Eye (tissue), 1 donor: ENCODE data around the gene FDXACB1.
A peak's percentile ranks its signal among the peaks of the same experiment; 100 is the strongest.

ENCODE experiments used
- DNase-seq: peaks from one replicate; pipeline ENCODE4 v3.0.0-alpha.2; 2015

FDXACB1 gene

GRCh38 chr11:111841370-111842053 is 37.5 kb downstream of the FDXACB1 start:
- DNase-seq = peak; percentile 96

GRCh38 chr11:111840143-111840542 is 38.8 kb downstream of the FDXACB1 start:
- DNase-seq = no peak

- DNase-seq = no peak
Measured at GRCh38 chr11:111838054-111838453, 40.9 kb downstream of the FDXACB1 start.

- no peak for DNase-seq
Measured at GRCh38 chr11:111837366-111837891, 41.5 kb downstream of the FDXACB1 start.

- no peak for DNase-seq
Measured at GRCh38 chr11:111836721-111837120, 42.2 kb downstream of the FDXACB1 start.

- no peak for DNase-seq
Measured at GRCh38 chr11:111836162-111836561, 42.8 kb downstream of the FDXACB1 start.

GRCh38 chr11:111835665-111836064 is 43.3 kb downstream of the FDXACB1 start:
- no peak for DNase-seq

- DNase-seq = peak; percentile 21
Measured at GRCh38 chr11:111834432-111835163, 44.4 kb downstream of the FDXACB1 start.

- no peak for DNase-seq
Measured at GRCh38 chr11:111833524-111833923, 45.4 kb downstream of the FDXACB1 start.

- no peak for DNase-seq
Measured at GRCh38 chr11:111829185-111829968, 49.6 kb downstream of the FDXACB1 start.

- DNase-seq = no peak
Measured at GRCh38 chr11:111826322-111826950, 52.5 kb downstream of the FDXACB1 start.
